ENCODE measurements around the gene SEC14L2. TPM values are rescaled to one million over a fixed set of nuclear protein-coding genes. Genes with fewer than 3 reads are reported as not detected.
A peak's percentile ranks its signal among the peaks of the same experiment; 100 is the strongest.

SEC14L2 gene
- polyA plus RNA-seq, 4 donors: 19.7 to 57.0 (median 36.8) TPM

GRCh38 chr22:30416403-30416802 lies 19.6 kb downstream of the SEC14L2 start:
- no peaks in the 10 kb centered on the region for H3K9me3 ChIP-seq (ENCODE audit: control insufficient read depth in 2 of 2, insufficient read depth in 1 of 2, low read depth in 1 of 2, low read length in 1 of 2)
- DNase-seq (peak; percentile 84 to 93), FAIRE-seq (no peak)
- H3K36me3 ChIP-seq (ENCODE audit: control insufficient read depth in 3 of 3, insufficient read depth in 2 of 3, low read depth in 1 of 3, low read length in 3 of 3): peaks cover 0 to 61% (median 11%) of the 10 kb centered on the region in 3 donors
- H3K27ac ChIP-seq (ENCODE audit: low read depth in 1 of 3, low read length in 2 of 3): peak overlapping the region in 2 of 3 donors; percentile 38 to 93
- no peaks in the 10 kb centered on the region for H3K27me3 ChIP-seq (ENCODE audit: control insufficient read depth in 3 of 3, insufficient read depth in 3 of 3, low read length in 3 of 3)
- WGBS, 3 donors: 2 to 67% (median 46%) methylated on average over 2 of the region's 2 CpGs
- peaks cover 0 to 52% (median 11%) of the 10 kb centered on the region in 3 donors for H3K4me1 ChIP-seq (ENCODE audit: control insufficient read depth in 3 of 3, insufficient read depth in 2 of 3, low read depth in 1 of 3, low read length in 2 of 3)
- no peak overlapping the region for H3K4me3 ChIP-seq (ENCODE audit: low read depth in 1 of 3, low read length in 3 of 3)

GRCh38 chr22:30416837-30417236 lies 20.0 kb downstream of the SEC14L2 start:
- Histone ChIP-seq H3K36me3 (ENCODE audit: control insufficient read depth in 3 of 3, insufficient read depth in 2 of 3, low read depth in 1 of 3, low read length in 3 of 3) (peaks cover 0 to 59% (median 11%) of the 10 kb centered on the region in 3 donors), H3K9me3 (ENCODE audit: control insufficient read depth in 2 of 2, insufficient read depth in 1 of 2, low read depth in 1 of 2, low read length in 1 of 2) (no peaks in the 10 kb centered on the region), H3K4me1 (ENCODE audit: control insufficient read depth in 3 of 3, insufficient read depth in 2 of 3, low read depth in 1 of 3, low read length in 2 of 3) (peaks cover 0 to 54% (median 11%) of the 10 kb centered on the region in 3 donors), H3K27me3 (ENCODE audit: control insufficient read depth in 3 of 3, insufficient read depth in 3 of 3, low read length in 3 of 3) (no peaks in the 10 kb centered on the region), H3K27ac (ENCODE audit: low read depth in 1 of 3, low read length in 2 of 3) (peak overlapping the region in 1 of 3 donors; percentile 93), H3K4me3 (ENCODE audit: low read depth in 1 of 3, low read length in 3 of 3) (no peak overlapping the region)
- DNase-seq (no peak), FAIRE-seq (no peak)
- 32 to 51% (median 46%) methylated on average over 1 of the region's 1 CpG for WGBS, 3 donors

- H3K4me3 ChIP-seq (ENCODE audit: low read depth in 1 of 3, low read length in 3 of 3): peak overlapping the region in 1 of 3 donors; percentile 3
- H3K9me3 ChIP-seq (ENCODE audit: control insufficient read depth in 2 of 2, insufficient read depth in 1 of 2, low read depth in 1 of 2, low read length in 1 of 2): no peaks in the 10 kb centered on the region
- peaks cover 0 to 33% (median 4%) of the 10 kb centered on the region in 3 donors for H3K36me3 ChIP-seq (ENCODE audit: control insufficient read depth in 3 of 3, insufficient read depth in 2 of 3, low read depth in 1 of 3, low read length in 3 of 3)
- peak overlapping the region; percentile 49 to 93 (median 65) for H3K27ac ChIP-seq (ENCODE audit: low read depth in 1 of 3, low read length in 2 of 3)
- 38 to 58% (median 53%) methylated on average over 6 of the region's 6 CpGs for WGBS, 3 donors
- DNase-seq: peak in 1 of 2 donors; percentile 31
- FAIRE-seq: no peak
- peaks cover 7 to 81% (median 13%) of the 10 kb centered on the region in 3 donors for H3K4me1 ChIP-seq (ENCODE audit: control insufficient read depth in 3 of 3, insufficient read depth in 2 of 3, low read depth in 1 of 3, low read length in 2 of 3)
- H3K27me3 ChIP-seq (ENCODE audit: control insufficient read depth in 3 of 3, insufficient read depth in 3 of 3, low read length in 3 of 3): no peaks in the 10 kb centered on the region
Measured at GRCh38 chr22:30420347-30421125, 23.7 kb downstream of the SEC14L2 start.

GRCh38 chr22:30421695-30422480 lies 25.1 kb downstream of the SEC14L2 start:
- peak overlapping the region in 1 of 3 donors; percentile 58 for H3K4me3 ChIP-seq (ENCODE audit: low read depth in 1 of 3, low read length in 3 of 3)
- peak overlapping the region; percentile 89 to 96 (median 93) for H3K27ac ChIP-seq (ENCODE audit: low read depth in 1 of 3, low read length in 2 of 3)
- DNase-seq (peak; percentile 87 to 94), FAIRE-seq (no peak)
- H3K27me3 ChIP-seq (ENCODE audit: control insufficient read depth in 3 of 3, insufficient read depth in 3 of 3, low read length in 3 of 3): no peaks in the 10 kb centered on the region
- H3K9me3 ChIP-seq (ENCODE audit: control insufficient read depth in 2 of 2, insufficient read depth in 1 of 2, low read depth in 1 of 2, low read length in 1 of 2): no peaks in the 10 kb centered on the region
- H3K36me3 ChIP-seq (ENCODE audit: control insufficient read depth in 3 of 3, insufficient read depth in 2 of 3, low read depth in 1 of 3, low read length in 3 of 3): peaks cover 0 to 25% (median 4%) of the 10 kb centered on the region in 3 donors
- peaks cover 7 to 77% (median 9%) of the 10 kb centered on the region in 3 donors for H3K4me1 ChIP-seq (ENCODE audit: control insufficient read depth in 3 of 3, insufficient read depth in 2 of 3, low read depth in 1 of 3, low read length in 2 of 3)
- 17 to 57% (median 33%) methylated on average over 8 of the region's 8 CpGs for WGBS, 3 donors

- Histone ChIP-seq H3K27ac (ENCODE audit: low read depth in 1 of 3, low read length in 2 of 3) (peak overlapping the region; percentile 93 to 96 (median 94)), H3K36me3 (ENCODE audit: control insufficient read depth in 3 of 3, insufficient read depth in 2 of 3, low read depth in 1 of 3, low read length in 3 of 3) (peaks cover 0 to 26% (median 0%) of the 10 kb centered on the region in 3 donors), H3K27me3 (ENCODE audit: control insufficient read depth in 3 of 3, insufficient read depth in 3 of 3, low read length in 3 of 3) (no peaks in the 10 kb centered on the region), H3K4me1 (ENCODE audit: control insufficient read depth in 3 of 3, insufficient read depth in 2 of 3, low read depth in 1 of 3, low read length in 2 of 3) (peaks cover 5 to 70% (median 7%) of the 10 kb centered on the region in 3 donors), H3K9me3 (ENCODE audit: control insufficient read depth in 2 of 2, insufficient read depth in 1 of 2, low read depth in 1 of 2, low read length in 1 of 2) (no peaks in the 10 kb centered on the region), H3K4me3 (ENCODE audit: low read depth in 1 of 3, low read length in 3 of 3) (peak overlapping the region; percentile 52 to 58 (median 58))
- FAIRE-seq (no peak), DNase-seq (peak; percentile 88 to 97)
- WGBS, 3 donors: 15 to 27% (median 25%) methylated on average over 18 of the region's 18 CpGs
Measured at GRCh38 chr22:30422481-30423300, 25.9 kb downstream of the SEC14L2 start.

GRCh38 chr22:30423301-30423958 lies 26.6 kb downstream of the SEC14L2 start:
- FAIRE-seq: no peak
- peaks cover 0 to 26% (median 0%) of the 10 kb centered on the region in 3 donors for H3K36me3 ChIP-seq (ENCODE audit: control insufficient read depth in 3 of 3, insufficient read depth in 2 of 3, low read depth in 1 of 3, low read length in 3 of 3)
- H3K27me3 ChIP-seq (ENCODE audit: control insufficient read depth in 3 of 3, insufficient read depth in 3 of 3, low read length in 3 of 3): no peaks in the 10 kb centered on the region
- peak overlapping the region; percentile 93 to 96 (median 94) for H3K27ac ChIP-seq (ENCODE audit: low read depth in 1 of 3, low read length in 2 of 3)
- H3K4me3 ChIP-seq (ENCODE audit: low read depth in 1 of 3, low read length in 3 of 3): peak overlapping the region; percentile 52 to 58 (median 58)
- no peaks in the 10 kb centered on the region for H3K9me3 ChIP-seq (ENCODE audit: control insufficient read depth in 2 of 2, insufficient read depth in 1 of 2, low read depth in 1 of 2, low read length in 1 of 2)
- H3K4me1 ChIP-seq (ENCODE audit: control insufficient read depth in 3 of 3, insufficient read depth in 2 of 3, low read depth in 1 of 3, low read length in 2 of 3): peaks cover 5 to 63% (median 7%) of the 10 kb centered on the region in 3 donors
- WGBS, 3 donors: 0% methylated on average over 42 to 45 of the region's 45 CpGs
- peak in 1 of 2 donors; percentile 88 for DNase-seq

GRCh38 chr22:30423959-30424533 lies 27.2 kb downstream of the SEC14L2 start:
- DNase-seq: peak; percentile 100
- 0 to 1% (median 1%) methylated on average over 31 of the region's 31 CpGs for WGBS, 3 donors
- peaks cover 5 to 58% (median 7%) of the 10 kb centered on the region in 3 donors for H3K4me1 ChIP-seq (ENCODE audit: control insufficient read depth in 3 of 3, insufficient read depth in 2 of 3, low read depth in 1 of 3, low read length in 2 of 3)
- H3K36me3 ChIP-seq (ENCODE audit: control insufficient read depth in 3 of 3, insufficient read depth in 2 of 3, low read depth in 1 of 3, low read length in 3 of 3): peaks cover 0 to 28% (median 0%) of the 10 kb centered on the region in 3 donors
- FAIRE-seq: no peak
- H3K9me3 ChIP-seq (ENCODE audit: control insufficient read depth in 2 of 2, insufficient read depth in 1 of 2, low read depth in 1 of 2, low read length in 1 of 2): no peaks in the 10 kb centered on the region
- H3K4me3 ChIP-seq (ENCODE audit: low read depth in 1 of 3, low read length in 3 of 3): peak overlapping the region; percentile 28 to 58 (median 52)
- peak overlapping the region; percentile 66 to 96 (median 93) for H3K27ac ChIP-seq (ENCODE audit: low read depth in 1 of 3, low read length in 2 of 3)
- no peaks in the 10 kb centered on the region for H3K27me3 ChIP-seq (ENCODE audit: control insufficient read depth in 3 of 3, insufficient read depth in 3 of 3, low read length in 3 of 3)
